Lower leg skin (tissue), 3 donors: Measurements from ENCODE around the gene MYO5A.

Source experiments
- CTCF ChIP-seq, 3 donors: fragments of 450-650 bp; IDR thresholded peaks; one replicate each; pipeline ENCODE4 v1.5.1; 2016; ENCODE audit warnings: antibody characterized with exemption in 3 of 3, mild to moderate bottlenecking in 3 of 3, moderate library complexity in 2 of 3
- POLR2A ChIP-seq, 2 donors: fragments of 450-650 bp; IDR thresholded peaks; one replicate each; pipeline ENCODE4 v1.6.1; 2016 to 2017; ENCODE audit warnings: antibody characterized with exemption in 2 of 2, mild to moderate bottlenecking in 1 of 2, moderate library complexity in 1 of 2

GRCh38 chr15:52277575-52277974, 251.1 kb downstream of the MYO5A start:
- TF ChIP-seq CTCF (IDR thresholded peaks at IDR 0.05), result no peak
- no peak for TF ChIP-seq POLR2A (IDR thresholded peaks at IDR 0.05)
